Neural cell (in vitro differentiated cells): ENCODE data around the gene ARHGAP42. TPM values are rescaled to one million over a fixed set of nuclear protein-coding genes. Genes with fewer than 3 reads are reported as not detected.

Experiments used
- H2AFZ ChIP-seq: fragments of 200-600, 300-800 bp; sonication (generic), shearing (Covaris generic); 2 replicates; pipeline ENCODE4 v1.6.0; 2014; ENCODE audit warnings: low read depth, mild to moderate bottlenecking, antibody characterized with exemption, low read length, moderate library complexity
- H3F3A ChIP-seq: fragments of 200-600 bp; shearing (Covaris generic); 2 replicates; pipeline ENCODE4 v1.6.1; 2016; ENCODE audit warnings: mild to moderate bottlenecking, moderate library complexity, mixed read lengths, antibody characterized with exemption, low read length; ENCODE audit not compliant: insufficient read depth, poor library complexity, severe bottlenecking
- H3K27ac ChIP-seq: fragments of 200-600, 300-800 bp; sonication (generic), shearing (Covaris generic); 2 replicates; pipeline ENCODE4 v1.5.1; 2014; ENCODE audit warnings: mild to moderate bottlenecking, low read length, moderate library complexity
- H3K27me3 ChIP-seq: fragments of 300-800, 200-600 bp; sonication (generic), shearing (Covaris generic); 2 replicates; pipeline ENCODE4 v1.6.0; 2014; ENCODE audit warnings: mild to moderate bottlenecking, low read depth, low read length, moderate library complexity; ENCODE audit not compliant: insufficient read depth
- H3K36me3 ChIP-seq: fragments of 300-800, 200-600 bp; sonication (generic), shearing (Covaris generic); 2 replicates; pipeline ENCODE4 v1.5.1; 2014; ENCODE audit warnings: mild to moderate bottlenecking, antibody characterized with exemption, low read length, moderate library complexity; ENCODE audit not compliant: insufficient read depth
- H3K4me2 ChIP-seq: fragments of 300-800, 200-600 bp; sonication (generic), shearing (Covaris generic); 2 replicates; pipeline ENCODE4 v1.6.0; 2014; ENCODE audit warnings: mild to moderate bottlenecking, low read length
- H3K4me3 ChIP-seq: fragments of 300-800, 200-600 bp; sonication (generic), shearing (Covaris generic); 2 replicates; pipeline ENCODE4 v1.5.1; 2014; ENCODE audit warnings: mild to moderate bottlenecking, low read length, moderate library complexity
- H3K79me2 ChIP-seq: fragments of 200-600 bp; shearing (Covaris generic); replicated peaks from 2 replicates; pipeline ENCODE4 v1.6.0; 2014; ENCODE audit warnings: mild to moderate bottlenecking, low read length, moderate library complexity; ENCODE audit not compliant: insufficient read depth
- H3K9ac ChIP-seq: fragments of 300-800, 200-600 bp; sonication (generic), shearing (Covaris generic); 2 replicates; pipeline ENCODE4 v1.6.1; 2016; ENCODE audit warnings: mild to moderate bottlenecking, low read length, mixed read lengths
- H3K9me2 ChIP-seq: fragments of 200-600 bp; shearing (Covaris generic); 2 replicates; pipeline ENCODE4 v1.6.1; 2016; ENCODE audit warnings: mild to moderate bottlenecking, low read length, mixed read lengths; ENCODE audit not compliant: insufficient read depth
- H3K9me3 ChIP-seq: fragments of 200-600, 300-800 bp; sonication (generic), shearing (Covaris generic); 2 replicates; pipeline ENCODE4 v1.6.1; 2016; ENCODE audit warnings: mild to moderate bottlenecking, mixed run types, low read length, moderate library complexity, mixed read lengths
- H4K20me1 ChIP-seq: fragments of 200-600 bp; shearing (Covaris generic); 2 replicates; pipeline ENCODE4 v1.6.1; 2016; ENCODE audit warnings: mild to moderate bottlenecking, mixed run types; ENCODE audit not compliant: insufficient read depth
- CTCF ChIP-seq: fragments of 450-650 bp; IDR thresholded peaks from 2 replicates; pipeline ENCODE4 v1.5.1; 2014; ENCODE audit warnings: antibody characterized with exemption, mild to moderate bottlenecking, moderate library complexity; ENCODE audit not compliant: poor library complexity, severe bottlenecking
- EP300 ChIP-seq: fragments of 450-650 bp; conservative IDR thresholded peaks from 2 replicates; pipeline ENCODE4 v1.6.1; 2014; ENCODE audit warnings: antibody characterized with exemption, mild to moderate bottlenecking, moderate library complexity; ENCODE audit not compliant: poor library complexity, severe bottlenecking
- POLR2AphosphoS5 ChIP-seq: IDR thresholded peaks from 2 replicates; pipeline ENCODE4 v1.6.1; 2012
- RAD21 ChIP-seq: fragments of 450-650 bp; conservative IDR thresholded peaks from 2 replicates; pipeline ENCODE4 v1.6.1; 2014; ENCODE audit warnings: antibody characterized with exemption, mild to moderate bottlenecking, moderate library complexity
- REST ChIP-seq: IDR thresholded peaks from 2 replicates; pipeline ENCODE4 v1.6.1; 2012; ENCODE audit warnings: borderline replicate concordance
- TAF1 ChIP-seq: IDR thresholded peaks from 2 replicates; pipeline ENCODE4 v1.6.1; 2012; ENCODE audit warnings: low read depth
- polyA plus RNA-seq: library from polyadenylated mRNA; depleted of rRNA; stranded (reverse); fragments of >200 nt; gene quantifications from 2 replicates; pipeline ENCODE4 v1.2.3, GENCODE V29; 2014

The ARHGAP42 gene
- polyA plus RNA-seq, 1 donor from 2014 or later: 0.64 TPM

GRCh38 chr11:100964435-100964834 lies 277.3 kb downstream of the ARHGAP42 start:
- Histone ChIP-seq H3K79me2 (no peaks in the 10 kb centered on the region), H3K4me3 (no peak overlapping the region), H2AFZ (no peak overlapping the region), H4K20me1 (no peaks in the 10 kb centered on the region), H3K9ac (no peak overlapping the region), H3K9me2 (no peaks in the 10 kb centered on the region), H3K27ac (no peak overlapping the region), H3F3A (no peaks in the 10 kb centered on the region), H3K4me2 (no peak overlapping the region), H3K9me3 (no peaks in the 10 kb centered on the region), H3K27me3 (no peaks in the 10 kb centered on the region), H3K36me3 (no peaks in the 10 kb centered on the region)
- TF ChIP-seq REST (no peak), EP300 (peak; percentile 57), POLR2AphosphoS5 (no peak), RAD21 (no peak)

- no peak for TF ChIP-seq REST
- no peak for TF ChIP-seq RAD21
- TF ChIP-seq EP300: no peak
- no peak for TF ChIP-seq CTCF
- TF ChIP-seq TAF1: no peak
- Histone ChIP-seq H3K9me3 (no peaks in the 10 kb centered on the region), H3K4me2 (no peak overlapping the region), H3F3A (no peaks in the 10 kb centered on the region), H3K27ac (no peak overlapping the region), H3K9ac (no peak overlapping the region), H3K27me3 (no peaks in the 10 kb centered on the region), H3K36me3 (no peaks in the 10 kb centered on the region), H4K20me1 (no peaks in the 10 kb centered on the region), H3K9me2 (no peaks in the 10 kb centered on the region), H3K79me2 (no peaks in the 10 kb centered on the region), H3K4me3 (no peak overlapping the region), H2AFZ (no peak overlapping the region)
These were observed 278.3 kb downstream of the ARHGAP42 start for GRCh38 chr11:100965346-100965745.
